HepG2 (cell line): ENCODE data around the gene CHST3. TPM values are rescaled to one million over a fixed set of nuclear protein-coding genes. Genes with fewer than 3 reads are reported as not detected.
A peak's percentile ranks its signal among the peaks of the same experiment; 100 is the strongest.

Experiments
- ATAC-seq: fragments of 200-7000 bp; cut with Tn5 transposase; 3 replicates; pipeline ENCODE4 v1.9.1; 2020; ENCODE audit warnings: mild to moderate bottlenecking, moderate library complexity
- BruUV-seq: library from RNA; stranded (reverse); fragments of 400-500 nt; replicated peaks from 2 replicates; lab custom pipeline; 2021; lab: Mats Ljungman, UMichigan
- CTCF ChIA-PET: fragments of 300-600 bp; formaldehyde crosslinking; extraction: SDS; loops from one replicate; lab custom pipeline; 2021; ENCODE audit warnings: low total read pairs, inconsistent platforms, low intra/inter-chr PET ratio; lab: Yijun Ruan, JAX
- POLR2A ChIA-PET: fragments of 350-600 bp; sonication (Branson Sonifier 250); formaldehyde crosslinking; loops from one replicate; lab custom pipeline; 2020; ENCODE audit warnings: antibody characterized with exemption, inconsistent platforms; lab: Yijun Ruan, JAX
- DNase-seq: peaks from one replicate; pipeline ENCODE4 v3.0.0-alpha.2; 2015; ENCODE audit warnings: low spot score
- FAIRE-seq: peaks from 3 replicates; lab custom pipeline; 2011; peaks lifted over from hg19 to GRCh38; lab: Jason Lieb, UNC
- H2AFZ ChIP-seq: one replicate; pipeline ENCODE4 v1.6.1; 2011; ENCODE audit warnings: low read length, inconsistent platforms
- H3K27ac ChIP-seq: fragments of 300-600 bp; 3 replicates; pipeline ENCODE4 v1.8.0; 2011; ENCODE audit warnings: mixed run types, mild to moderate bottlenecking, mixed read lengths, low read length, inconsistent platforms; ENCODE audit not compliant: insufficient read depth; ENCODE audit errors: extremely low read length
- H3K27me3 ChIP-seq, 2 experiments: fragments of 200-600 bp in 1 of 2; 2 replicates in 1 of 2; 3 replicates in 1 of 2; pipeline versions ENCODE4 v1.6.0 to v1.8.0; 2011; ENCODE audit warnings: low read length in 2 of 2, mild to moderate bottlenecking in 2 of 2, moderate library complexity in 2 of 2, inconsistent platforms in 1 of 2; ENCODE audit not compliant: insufficient read depth in 2 of 2, control insufficient read depth in 1 of 2
- H3K36me3 ChIP-seq, 2 experiments: fragments of 200-600 bp in 1 of 2; replicated peaks in 1 of 2; 2 replicates in 1 of 2; 3 replicates in 1 of 2; pipeline versions ENCODE4 v1.5.1 to v1.8.0; 2011; ENCODE audit warnings: low read length in 2 of 2, inconsistent platforms in 1 of 2; ENCODE audit not compliant: insufficient read depth in 2 of 2, control insufficient read depth in 1 of 2
- H3K4me1 ChIP-seq: 2 replicates; pipeline ENCODE4 v1.5.1; 2012; ENCODE audit warnings: low read length, inconsistent platforms; ENCODE audit not compliant: insufficient read depth
- H3K4me2 ChIP-seq: 2 replicates; pipeline ENCODE4 v1.6.0; 2011; ENCODE audit warnings: low read depth, low read length, inconsistent platforms
- H3K4me3 ChIP-seq, 3 experiments: fragments of 200-600 bp in 1 of 3; sonication (generic), shearing (Covaris generic) in 1 of 3; replicated peaks in 1 of 3; 2 replicates each; pipeline ENCODE4 v1.5.1; 2011 to 2016; ENCODE audit warnings: low read length in 3 of 3, inconsistent platforms in 2 of 3, low read depth in 2 of 3, mild to moderate bottlenecking in 2 of 3, control low read depth in 1 of 3, mixed read lengths in 1 of 3; ENCODE audit not compliant: insufficient read depth in 1 of 3
- H3K79me2 ChIP-seq: one replicate; pipeline ENCODE4 v1.6.1; 2011; ENCODE audit warnings: low read length, inconsistent platforms; ENCODE audit not compliant: insufficient read depth
- H3K9ac ChIP-seq: 2 replicates; pipeline ENCODE4 v1.6.0; 2011; ENCODE audit warnings: mild to moderate bottlenecking, low read depth, low read length, inconsistent platforms; ENCODE audit not compliant: insufficient read depth
- H3K9me3 ChIP-seq: 2 replicates; pipeline ENCODE4 v1.5.1; 2012; ENCODE audit warnings: mild to moderate bottlenecking, low read length
- H4K20me1 ChIP-seq: 2 replicates; pipeline ENCODE4 v1.6.0; 2011; ENCODE audit warnings: inconsistent platforms, mild to moderate bottlenecking, low read length, moderate library complexity; ENCODE audit not compliant: insufficient read depth
- MBD4 ChIP-seq: IDR thresholded peaks from 2 replicates; pipeline ENCODE4 v1.6.1; 2012; ENCODE audit warnings: low read length, inconsistent platforms, borderline replicate concordance
- TEAD3 ChIP-seq: optimal IDR thresholded peaks from 2 replicates; pipeline ENCODE3; 2016; ENCODE audit warnings: borderline replicate concordance
- ZMYM3 ChIP-seq: sonication (generic); formaldehyde crosslinking; IDR thresholded peaks from 2 replicates; pipeline ENCODE4 v1.5.1; 2020; ENCODE audit warnings: mild to moderate bottlenecking, missing genetic modification reagents
- ZNF253 ChIP-seq: sonication (generic); formaldehyde crosslinking; IDR thresholded peaks from 2 replicates; pipeline ENCODE4 v1.8.0; 2022; ENCODE audit warnings: mild to moderate bottlenecking, missing genetic modification reagents, borderline replicate concordance
- ZNF577 ChIP-seq: sonication (generic); formaldehyde crosslinking; IDR thresholded peaks from 2 replicates; pipeline ENCODE4 v1.4.0; 2020; ENCODE audit warnings: mild to moderate bottlenecking, low read depth, missing genetic modification reagents, borderline replicate concordance
- ZNF619 ChIP-seq: sonication (generic); formaldehyde crosslinking; IDR thresholded peaks from 2 replicates; pipeline ENCODE4 v1.4.0; 2020; ENCODE audit warnings: mild to moderate bottlenecking, missing genetic modification reagents
- ZNF768 ChIP-seq: sonication (generic); formaldehyde crosslinking; IDR thresholded peaks from 2 replicates; pipeline ENCODE4 v1.4.0; 2020; ENCODE audit warnings: missing genetic modification reagents
- WGBS: methylation state at CpG from one replicate; pipeline ENCODE4 v1.1.6; 2017; ENCODE audit warnings: low lambda C conversion rate; 5-methylcytosine and 5-hydroxymethylcytosine counted together
- in situ Hi-C: cut with HindIII; loops from 2 replicates; pipeline ENCODE4 v1.10.0; 2017; ENCODE audit warnings: low pct_unique_long_range_greater_than_20kb; ENCODE audit not compliant: extremely low pct_ligation_motif_present
- intact Hi-C: fragments of 100-400 bp; cut with micrococcal nuclease; formaldehyde crosslinking; loops from one replicate; pipeline ENCODE4 v1.10.0; 2022; ENCODE audit not compliant: unreplicated experiment
- polyA plus RNA-seq, 8 experiments: library from polyadenylated mRNA; depleted of rRNA in 3 of 8; stranded (reverse) in 7 of 8; unstranded in 1 of 8; fragments of >200 nt; fragmentation: Illumina TruSeq in 4 of 8; extraction: Trizol in 4 of 8; gene quantifications; 2 replicates each; pipeline versions ENCODE4 v1.2.1 to v1.2.3, GENCODE V29; 2011 to 2016; ENCODE audit warnings: low read depth in 4 of 8, missing spikeins in 1 of 8, mixed read lengths in 1 of 8; ENCODE audit not compliant: insufficient read depth in 1 of 8
- total RNA-seq, 5 experiments: library from RNA; depleted of rRNA; stranded (reverse); fragments of >200 nt; fragmentation: Illumina TruSeq; extraction: Trizol; gene quantifications; 2 replicates each; pipeline ENCODE4 v1.2.3, GENCODE V29; 2016; ENCODE audit warnings: low read depth in 1 of 5

CHST3 gene
- total and polyA plus RNA-seq, 2 of the 13 experiments (the other 11 are each of a cell fraction or from before 2014, with no cell fraction given) = 7.2 to 18.7 TPM

- Histone ChIP-seq H3K79me2 (no peaks in the 10 kb centered on the region), H3K27me3 (no peaks in the 10 kb centered on the region), H3K9ac (no peak overlapping the region), H2AFZ (no peak overlapping the region), H3K36me3 (no peaks in the 10 kb centered on the region), H3K9me3 (no peaks in the 10 kb centered on the region), H3K27ac (no peak overlapping the region), H3K4me2 (no peak overlapping the region), H4K20me1 (no peaks in the 10 kb centered on the region), H3K4me1 (peaks cover 81% of the 10 kb centered on the region), H3K4me3 (no peak overlapping the region)
- ATAC-seq (no peak), FAIRE-seq (no peak), DNase-seq (no peak)
- WGBS = 92% methylated on average over 10 of the region's 10 CpGs
- intact Hi-C loops (loop anchor here (10.0 kb wide), 1 partner anchor 208 kb away; no protein-coding TSS in a partner anchor), in situ Hi-C loops (loop anchor here (25.0 kb wide), 1 partner anchor 706 kb away; no protein-coding TSS in a partner anchor)
- no TSS peak for BruUV-seq
- ChIA-PET POLR2A (interaction anchor here (1.9 to 4.9 kb wide), 6 partner anchors 8 to 87 kb away, joined by 6 to 67 read pairs (median 12); partner anchors contain the start of gene CHST3), CTCF (interaction anchor here (2.0 kb wide), 1 partner anchor 87 kb away, joined by 19 read pairs; no protein-coding TSS in a partner anchor)
- no peak for TF ChIP-seq MBD4
- peak; percentile 97 for TF ChIP-seq ZNF768 (CRISPR knock-in tag)
- peak; percentile 87 for TF ChIP-seq TEAD3 (CRISPR knock-in tag)
- TF ChIP-seq ZMYM3 (CRISPR knock-in tag) = peak; percentile 48
- TF ChIP-seq ZNF577 = no peak
- no peak for TF ChIP-seq ZNF253
- no peak for TF ChIP-seq ZNF619 (CRISPR knock-in tag)
Measured at GRCh38 chr10:72043016-72043834, 79.0 kb downstream of the CHST3 start.
